SK-N-SH treated with all-trans-retinoic acid at 6 μM for 48 hours (cell line): Measurements from ENCODE around the gene AOPEP.

Experiments used
- ATAC-seq: fragments of 200-7000 bp; cut with Tn5 transposase; 3 replicates; pipeline ENCODE4 v1.9.1; 2020; ENCODE audit warnings: mild to moderate bottlenecking, moderate library complexity
- ARNTL ChIP-seq: fragments of 450-650 bp; formaldehyde crosslinking; IDR thresholded peaks from 2 replicates; pipeline ENCODE4 v1.5.0; 2020; ENCODE audit warnings: low read depth, mild to moderate bottlenecking, moderate library complexity, borderline replicate concordance
- BACH2 ChIP-seq: fragments of 250-450 bp; sonication (Bioruptor Pico); IDR thresholded peaks from 2 replicates; pipeline ENCODE4 v1.9.0; 2021; ENCODE audit warnings: mild to moderate bottlenecking, borderline replicate concordance
- CSDC2 ChIP-seq: fragments of 250-450 bp; sonication (Bioruptor Pico); IDR thresholded peaks from 2 replicates; pipeline ENCODE4 v1.5.0; 2020; ENCODE audit warnings: mild to moderate bottlenecking, moderate library complexity
- CSRNP3 ChIP-seq: fragments of 250-450 bp; sonication (Bioruptor Pico); IDR thresholded peaks from 2 replicates; pipeline ENCODE4 v1.5.1; 2021; ENCODE audit warnings: mild to moderate bottlenecking, moderate library complexity
- ESRRG ChIP-seq: fragments of 250-450 bp; sonication (Bioruptor Pico); IDR thresholded peaks from 2 replicates; pipeline ENCODE4 v1.6.1; 2021; ENCODE audit warnings: mild to moderate bottlenecking
- GLIS3 ChIP-seq: fragments of 250-450 bp; sonication (Bioruptor Pico); IDR thresholded peaks from 2 replicates; pipeline ENCODE4 v1.5.0; 2020; ENCODE audit warnings: mild to moderate bottlenecking, moderate library complexity
- ISL1 ChIP-seq: fragments of 250-450 bp; sonication (Bioruptor Pico); IDR thresholded peaks from 2 replicates; pipeline ENCODE4 v2.1.2; 2022; ENCODE audit warnings: mild to moderate bottlenecking, moderate library complexity
- OSR1 ChIP-seq: fragments of 250-450 bp; sonication (Bioruptor Pico); IDR thresholded peaks from 2 replicates; pipeline ENCODE4 v1.8.0; 2022; ENCODE audit warnings: moderate library complexity, mild to moderate bottlenecking, inconsistent platforms
- POU6F1 ChIP-seq: fragments of 250-450 bp; sonication (Bioruptor Pico); IDR thresholded peaks from 2 replicates; pipeline ENCODE4 v1.8.0; 2021; ENCODE audit warnings: low read depth, mild to moderate bottlenecking, moderate library complexity, borderline replicate concordance
- PPARA ChIP-seq: fragments of 250-450 bp; sonication (Bioruptor Pico); IDR thresholded peaks from 2 replicates; pipeline ENCODE4 v1.5.0; 2020; ENCODE audit warnings: mild to moderate bottlenecking, borderline replicate concordance
- RARB ChIP-seq: fragments of 250-450 bp; sonication (Bioruptor Pico); IDR thresholded peaks from 2 replicates; pipeline ENCODE4 v1.8.0; 2021; ENCODE audit warnings: mild to moderate bottlenecking, moderate library complexity
- SNAI2 ChIP-seq: fragments of 250-450 bp; sonication (Bioruptor Pico); IDR thresholded peaks from 2 replicates; pipeline ENCODE4 v1.5.0; 2020; ENCODE audit warnings: mild to moderate bottlenecking, moderate library complexity
- TCF4 ChIP-seq: fragments of 250-450 bp; sonication (Bioruptor Pico); IDR thresholded peaks from 2 replicates; pipeline ENCODE4 v1.8.0; 2021; ENCODE audit warnings: mild to moderate bottlenecking, moderate library complexity, borderline replicate concordance
- TSHZ2 ChIP-seq: fragments of 250-450 bp; sonication (Bioruptor Pico); IDR thresholded peaks from 2 replicates; pipeline ENCODE4 v1.5.0; 2020; ENCODE audit warnings: mild to moderate bottlenecking, moderate library complexity
- ZC3H10 ChIP-seq: fragments of 250-450 bp; sonication (Bioruptor Pico); IDR thresholded peaks from 2 replicates; pipeline ENCODE4 v1.5.1; 2021; ENCODE audit warnings: mild to moderate bottlenecking, moderate library complexity
- ZFP3 ChIP-seq: fragments of 250-450 bp; sonication (Bioruptor Pico); IDR thresholded peaks from 2 replicates; pipeline ENCODE4 v1.5.0; 2020; ENCODE audit warnings: mild to moderate bottlenecking, moderate library complexity
- ZFP30 ChIP-seq: fragments of 450-650 bp; formaldehyde crosslinking; IDR thresholded peaks from 2 replicates; pipeline ENCODE4 v1.5.0; 2022; ENCODE audit warnings: mild to moderate bottlenecking, moderate library complexity
- ZNF565 ChIP-seq: fragments of 450-650 bp; formaldehyde crosslinking; conservative IDR thresholded peaks from 2 replicates; pipeline ENCODE4 v1.5.0; 2020; ENCODE audit warnings: low read depth, mild to moderate bottlenecking, moderate library complexity
- ZNF70 ChIP-seq: fragments of 450-650 bp; formaldehyde crosslinking; IDR thresholded peaks from 2 replicates; pipeline ENCODE4 v1.5.0; 2020; ENCODE audit warnings: mild to moderate bottlenecking, moderate library complexity
- ZNF8 ChIP-seq: fragments of 450-650 bp; formaldehyde crosslinking; IDR thresholded peaks from 2 replicates; pipeline ENCODE4 v1.5.0; 2020; ENCODE audit warnings: mild to moderate bottlenecking, moderate library complexity
- TF ChIP-seq, protein P1 (sequence below): fragments of 250-450 bp; sonication (Bioruptor Pico); IDR thresholded peaks from 2 replicates; pipeline ENCODE4 v1.5.1; 2020; ENCODE audit warnings: low read depth, mild to moderate bottlenecking, moderate library complexity

Gene AOPEP, protein sequence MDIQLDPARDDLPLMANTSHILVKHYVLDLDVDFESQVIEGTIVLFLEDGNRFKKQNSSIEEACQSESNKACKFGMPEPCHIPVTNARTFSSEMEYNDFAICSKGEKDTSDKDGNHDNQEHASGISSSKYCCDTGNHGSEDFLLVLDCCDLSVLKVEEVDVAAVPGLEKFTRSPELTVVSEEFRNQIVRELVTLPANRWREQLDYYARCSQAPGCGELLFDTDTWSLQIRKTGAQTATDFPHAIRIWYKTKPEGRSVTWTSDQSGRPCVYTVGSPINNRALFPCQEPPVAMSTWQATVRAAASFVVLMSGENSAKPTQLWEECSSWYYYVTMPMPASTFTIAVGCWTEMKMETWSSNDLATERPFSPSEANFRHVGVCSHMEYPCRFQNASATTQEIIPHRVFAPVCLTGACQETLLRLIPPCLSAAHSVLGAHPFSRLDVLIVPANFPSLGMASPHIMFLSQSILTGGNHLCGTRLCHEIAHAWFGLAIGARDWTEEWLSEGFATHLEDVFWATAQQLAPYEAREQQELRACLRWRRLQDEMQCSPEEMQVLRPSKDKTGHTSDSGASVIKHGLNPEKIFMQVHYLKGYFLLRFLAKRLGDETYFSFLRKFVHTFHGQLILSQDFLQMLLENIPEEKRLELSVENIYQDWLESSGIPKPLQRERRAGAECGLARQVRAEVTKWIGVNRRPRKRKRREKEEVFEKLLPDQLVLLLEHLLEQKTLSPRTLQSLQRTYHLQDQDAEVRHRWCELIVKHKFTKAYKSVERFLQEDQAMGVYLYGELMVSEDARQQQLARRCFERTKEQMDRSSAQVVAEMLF

GRCh38 chr9:94726495-94727191 is at the start of gene AOPEP:
TSS of gene AOPEP (plus strand) at chr9:94726699. CDS start at chr9:94759784, 33,085 bp downstream.
- TF ChIP-seq SNAI2 (0 out of 2 replicates have a peak, but pooled peaks have one; percentile 56), TSHZ2 (CRISPR knock-in tag) (0 out of 2 replicates have a peak, but pooled peaks have one; percentile 8), ISL1 (CRISPR knock-in tag) (no peak), ZNF565 (CRISPR knock-in tag) (peak; percentile 86; the same call in 1 of the 2 replicates), ZFP30 (CRISPR knock-in tag) (peak; percentile 29; the same call in 1 of the 2 replicates), PPARA (CRISPR knock-in tag) (peak; percentile 75; the same call in 1 of the 2 replicates), OSR1 (no peak)
- ATAC-seq, result peak; percentile 96

DNA sequence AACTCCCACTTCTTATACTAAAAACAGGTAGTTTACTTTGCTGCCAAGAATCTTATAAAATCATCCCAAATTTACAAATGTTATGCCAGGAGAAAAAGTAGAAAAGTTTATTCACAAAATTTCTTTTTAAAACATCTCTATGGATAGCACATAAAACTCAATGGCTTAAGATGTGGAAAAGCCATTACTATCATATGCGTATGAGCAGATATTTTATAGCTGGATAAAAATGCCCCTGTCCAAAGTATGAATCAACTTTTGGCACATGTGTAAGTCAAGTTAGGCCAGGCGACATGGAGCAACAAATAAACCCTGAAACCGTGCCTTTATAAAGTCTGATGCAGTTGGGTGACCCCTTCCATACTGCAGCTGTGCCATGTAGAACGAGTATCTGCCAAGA is 48.6 kb upstream of the AOPEP start:
- ATAC-seq, result no peak
- TF ChIP-seq PPARA (CRISPR knock-in tag) (no peak), ESRRG (no peak), TSHZ2 (CRISPR knock-in tag) (no peak), ZFP3 (CRISPR knock-in tag) (no peak), CSRNP3 (CRISPR knock-in tag) (no peak), ZFP30 (CRISPR knock-in tag) (no peak), TCF4 (CRISPR knock-in tag) (no peak), ZNF8 (CRISPR knock-in tag) (no peak), SNAI2 (no peak), CSDC2 (CRISPR knock-in tag) (no peak), GLIS3 (CRISPR knock-in tag) (no peak), POU6F1 (no peak), BACH2 (CRISPR knock-in tag) (no peak), ZNF70 (CRISPR knock-in tag) (no peak), ZNF565 (CRISPR knock-in tag) (no peak), RARB (CRISPR knock-in tag) (no peak), ISL1 (CRISPR knock-in tag) (no peak), ARNTL (CRISPR knock-in tag) (no peak), ZC3H10 (no peak)
- TF ChIP-seq, protein P1, sequence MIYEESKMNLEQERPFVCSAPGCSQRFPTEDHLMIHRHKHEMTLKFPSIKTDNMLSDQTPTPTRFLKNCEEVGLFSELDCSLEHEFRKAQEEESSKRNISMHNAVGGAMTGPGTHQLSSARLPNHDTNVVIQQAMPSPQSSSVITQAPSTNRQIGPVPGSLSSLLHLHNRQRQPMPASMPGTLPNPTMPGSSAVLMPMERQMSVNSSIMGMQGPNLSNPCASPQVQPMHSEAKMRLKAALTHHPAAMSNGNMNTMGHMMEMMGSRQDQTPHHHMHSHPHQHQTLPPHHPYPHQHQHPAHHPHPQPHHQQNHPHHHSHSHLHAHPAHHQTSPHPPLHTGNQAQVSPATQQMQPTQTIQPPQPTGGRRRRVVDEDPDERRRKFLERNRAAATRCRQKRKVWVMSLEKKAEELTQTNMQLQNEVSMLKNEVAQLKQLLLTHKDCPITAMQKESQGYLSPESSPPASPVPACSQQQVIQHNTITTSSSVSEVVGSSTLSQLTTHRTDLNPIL (CRISPR knock-in tag), result no peak
